SK-N-MC (cell line): ENCODE measurements around the gene NUP133.

Experiments
- EZH2 ChIP-seq: fragments of 200-600 bp; sonication (generic); IDR thresholded peaks from one replicate; pipeline ENCODE4 v1.6.1; 2017; ENCODE audit warnings: antibody characterized with exemption
- FOXP2 ChIP-seq: optimal IDR thresholded peaks from 2 replicates; pipeline ENCODE3; 2011; ENCODE audit warnings: mild to moderate bottlenecking, moderate library complexity; ENCODE audit not compliant: insufficient read depth; ENCODE audit errors: extremely low read length, control extremely low read depth
- POLR2AphosphoS5 ChIP-seq: IDR thresholded peaks from 2 replicates; pipeline ENCODE4 v1.6.1; 2012; ENCODE audit warnings: mild to moderate bottlenecking, low read depth, low read length, borderline replicate concordance

GRCh38 chr1:229433364-229434004 is 74.7 kb downstream of the NUP133 start:
- TF ChIP-seq POLR2AphosphoS5 (no peak), EZH2 (no peak), FOXP2 (no peak)
